HG02885 (cell line): ENCODE results near the gene WDR35.

Source experiments
- ATAC-seq: cut with Tn5 transposase; IDR thresholded peaks from one replicate; pipeline ENCODE4 v1.9.1; 2021; ENCODE audit warnings: mild to moderate bottlenecking; ENCODE audit not compliant: unreplicated experiment, poor library complexity

The WDR35 gene

DNA sequence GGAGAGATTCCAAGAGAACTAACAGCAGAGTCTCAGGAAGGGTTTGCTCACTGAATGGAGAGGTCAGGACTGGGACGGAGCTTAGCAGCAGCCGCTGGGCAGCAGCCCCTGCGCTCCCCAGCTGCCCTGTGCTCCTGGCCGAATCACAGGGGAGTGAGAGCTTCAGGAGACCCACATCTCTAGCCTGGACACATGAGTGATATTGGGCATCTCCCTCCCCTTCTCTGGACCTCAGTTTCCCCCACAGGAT is 22.1 kb upstream of the WDR35 start:
- ATAC-seq, result no peak

DNA sequence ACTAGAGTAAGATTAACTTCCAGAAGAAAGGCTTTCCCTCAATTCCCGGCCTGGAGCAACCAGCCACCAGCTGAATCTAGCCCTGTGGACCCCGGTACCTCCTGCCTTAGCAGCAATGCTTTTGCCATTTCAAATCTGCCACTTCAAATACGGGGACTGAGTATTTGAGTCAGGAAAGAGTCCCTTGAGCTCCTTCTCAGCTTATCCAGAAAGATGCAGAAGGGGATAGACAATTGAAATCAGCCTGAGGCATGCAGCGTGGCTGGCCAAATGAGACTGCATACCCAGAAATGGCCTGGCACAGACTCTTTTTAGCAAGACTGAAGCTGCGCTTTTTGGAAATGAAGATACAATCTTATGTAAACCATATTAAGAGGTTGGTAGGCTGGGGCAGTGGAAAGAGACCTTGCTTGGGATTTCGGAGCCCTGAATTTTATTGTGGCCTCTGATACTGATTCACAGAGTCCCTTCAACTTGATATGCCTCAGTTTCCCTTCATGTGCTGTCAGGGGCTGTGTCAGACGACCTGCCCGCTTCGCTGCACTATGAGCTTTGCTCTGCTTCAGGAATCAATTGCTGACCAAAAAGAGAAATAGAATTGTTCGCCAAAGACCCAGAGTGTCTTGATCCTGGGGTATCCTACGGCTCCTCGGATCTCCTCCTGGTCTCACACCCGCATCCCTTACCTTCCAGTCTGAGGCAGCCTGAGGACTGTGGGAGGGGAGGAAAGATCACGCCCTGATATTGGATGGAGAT is 21.5 kb upstream of the WDR35 start:
- no peak for ATAC-seq

DNA sequence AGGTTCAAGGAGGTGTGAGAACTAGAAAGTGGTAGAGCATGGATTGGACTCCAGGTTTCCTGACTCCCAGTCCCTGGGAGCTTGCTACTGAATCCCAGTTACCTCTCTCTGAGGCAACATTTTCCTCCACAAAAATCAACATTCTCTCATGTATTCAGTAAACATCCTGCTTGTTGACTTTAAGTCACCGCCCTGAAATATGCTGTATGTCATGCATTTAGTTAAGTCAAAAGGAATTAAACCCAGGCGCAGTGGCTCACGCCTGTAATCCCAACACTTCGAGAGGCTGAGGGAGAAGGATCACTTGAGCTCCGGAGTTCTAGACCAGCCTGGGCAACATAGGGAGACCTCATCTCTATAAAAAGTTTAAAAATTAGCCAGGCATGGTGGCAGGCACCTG is 18.8 kb upstream of the WDR35 start:
- no peak for ATAC-seq

DNA sequence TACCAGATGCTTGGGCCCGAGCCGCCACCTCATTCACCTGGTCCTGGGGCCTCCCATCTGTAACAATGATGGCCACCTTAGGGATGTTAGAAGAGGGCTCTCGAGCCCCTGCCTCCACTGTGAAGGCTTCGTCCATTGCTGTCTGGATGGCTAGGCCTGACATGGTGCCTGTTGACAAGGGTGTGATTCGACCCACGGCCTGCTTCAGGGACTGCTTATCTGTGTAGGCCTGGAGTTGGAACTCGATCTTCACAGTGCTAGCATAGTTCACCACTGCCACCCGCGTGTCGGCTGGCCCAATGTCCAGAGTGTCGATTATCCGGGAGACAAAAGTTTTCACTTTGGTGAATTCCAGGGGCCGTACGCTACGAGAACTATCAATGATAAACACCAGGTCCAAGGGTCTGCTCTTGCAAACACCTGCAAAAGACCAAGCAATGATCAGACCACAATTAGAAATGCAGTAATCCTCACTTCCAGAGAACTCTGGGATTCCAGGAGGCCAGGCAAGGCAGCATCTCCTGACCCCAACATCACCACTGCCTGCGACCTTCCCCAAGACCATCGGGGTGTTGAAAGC is 16.1 kb upstream of the WDR35 start:
- ATAC-seq, result no peak

DNA sequence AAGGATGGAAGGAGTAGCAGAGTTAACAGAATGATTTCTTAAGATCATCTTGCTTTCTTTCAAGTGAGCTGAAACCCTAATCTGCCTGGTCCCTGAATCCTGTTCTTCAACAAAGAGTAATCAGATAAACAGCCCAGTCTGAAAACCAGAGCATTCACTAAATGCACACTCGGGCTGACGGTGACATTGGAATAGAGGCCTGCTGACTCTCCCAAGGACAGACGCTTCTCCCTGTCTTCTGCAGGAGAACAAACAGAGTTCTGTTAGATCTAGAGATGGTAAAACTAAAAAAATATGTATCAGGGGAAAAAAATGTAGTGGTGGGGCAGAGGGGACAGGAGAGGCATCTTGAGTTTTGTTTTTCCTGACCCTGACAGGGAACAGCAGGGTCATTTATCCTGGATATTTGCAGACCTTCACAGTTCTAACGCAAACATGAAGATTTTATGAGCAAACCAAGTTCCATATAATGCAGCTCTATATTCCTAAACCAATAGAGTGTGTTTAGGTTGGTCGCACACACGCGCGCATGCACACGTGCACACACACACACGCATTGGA is 15.2 kb upstream of the WDR35 start:
- ATAC-seq, result no peak

DNA sequence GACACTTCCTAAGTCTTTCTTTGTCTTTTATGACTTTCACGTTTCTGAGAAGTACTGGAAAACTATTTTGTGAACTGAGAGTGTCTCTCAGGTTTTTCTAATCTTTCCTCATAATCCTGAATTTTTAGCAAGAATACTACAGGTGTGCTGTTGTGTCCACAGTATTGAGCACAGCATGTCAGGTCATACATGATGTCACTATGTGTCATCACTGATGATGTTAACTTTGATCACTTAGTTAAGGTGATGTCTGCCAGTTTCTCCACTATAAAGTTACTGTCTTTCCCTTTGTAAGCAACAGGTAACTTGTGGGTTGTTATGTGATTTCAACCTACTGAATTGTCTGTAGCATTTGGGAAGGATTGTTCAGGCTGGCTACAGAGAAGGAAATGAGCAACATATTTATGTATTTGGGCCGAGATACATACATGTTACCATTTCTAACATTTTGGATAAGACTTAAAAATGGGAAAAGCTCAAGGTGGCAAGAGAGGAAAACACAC is 11.5 kb upstream of the WDR35 start:
- no peak for ATAC-seq

DNA sequence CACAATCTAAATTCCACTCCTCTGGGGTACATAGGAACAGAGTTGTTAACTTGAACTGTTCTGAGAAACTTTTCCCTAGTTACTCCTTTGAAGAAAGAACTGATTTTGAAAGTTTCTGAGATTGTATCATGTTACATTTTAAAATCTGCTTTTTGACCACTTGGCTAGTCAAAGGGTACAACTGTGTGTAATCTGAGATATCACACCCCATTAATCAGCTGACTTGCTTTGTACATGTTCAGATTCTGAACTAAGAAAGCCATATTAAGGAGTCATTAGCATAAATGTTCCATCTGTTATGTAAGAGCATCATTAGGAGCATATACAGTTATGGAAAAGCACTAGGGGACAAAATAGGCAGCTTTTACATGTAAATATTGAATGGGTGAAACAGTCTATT is 3.8 kb upstream of the WDR35 start:
- ATAC-seq, result no peak

DNA sequence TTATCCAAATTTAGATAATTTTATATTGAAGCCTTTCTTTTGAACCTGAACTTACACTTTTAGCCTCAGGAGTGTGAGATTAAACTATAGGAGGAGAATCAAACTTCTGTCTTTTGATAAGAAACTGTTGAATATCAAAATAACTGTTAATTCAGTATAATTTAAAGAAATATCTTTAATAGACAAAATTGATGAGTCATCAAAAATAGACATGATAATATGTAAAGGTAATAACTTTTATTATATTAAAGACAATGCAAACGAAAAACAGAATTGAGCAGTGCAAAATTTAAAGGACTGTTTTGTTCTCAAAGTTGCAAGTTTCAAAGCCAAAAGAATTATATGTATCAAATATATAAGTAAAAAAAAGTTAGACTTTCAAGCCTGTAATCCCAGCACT is 2.0 kb upstream of the WDR35 start:
- ATAC-seq, result no peak

DNA sequence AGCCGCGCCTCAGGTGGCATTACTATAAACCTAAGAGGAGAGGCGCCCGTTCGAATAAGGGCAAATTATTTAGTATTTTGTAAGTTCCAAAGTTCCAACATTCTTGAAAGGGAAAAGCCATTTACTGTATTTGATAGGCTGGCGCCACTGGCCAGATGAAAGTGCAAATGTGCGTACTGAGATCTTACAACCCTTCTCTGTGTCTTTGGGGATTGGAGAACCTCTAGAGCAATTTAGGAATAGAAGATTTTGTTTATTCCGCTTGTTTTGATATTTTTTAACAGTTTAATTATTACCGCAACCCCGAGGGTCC is 467 bp upstream of the WDR35 start:
- ATAC-seq, result no peak

DNA sequence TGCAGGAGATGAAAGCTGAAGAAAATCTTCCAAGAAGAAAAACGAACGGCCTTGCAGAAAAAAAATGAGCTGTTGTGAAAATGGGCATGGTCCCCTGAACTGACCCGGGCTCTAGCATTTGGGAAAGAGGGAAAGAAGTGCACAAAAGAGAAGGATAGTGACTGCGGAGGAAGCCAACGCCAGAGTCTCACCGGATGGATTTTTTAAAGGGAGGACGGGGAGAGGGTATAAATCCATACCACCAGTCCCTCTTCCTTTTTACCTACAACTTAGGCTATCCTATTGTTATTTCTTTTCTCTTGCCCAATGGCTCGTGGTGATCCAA is 601 bp downstream of the WDR35 start:
- ATAC-seq, result no peak

DNA sequence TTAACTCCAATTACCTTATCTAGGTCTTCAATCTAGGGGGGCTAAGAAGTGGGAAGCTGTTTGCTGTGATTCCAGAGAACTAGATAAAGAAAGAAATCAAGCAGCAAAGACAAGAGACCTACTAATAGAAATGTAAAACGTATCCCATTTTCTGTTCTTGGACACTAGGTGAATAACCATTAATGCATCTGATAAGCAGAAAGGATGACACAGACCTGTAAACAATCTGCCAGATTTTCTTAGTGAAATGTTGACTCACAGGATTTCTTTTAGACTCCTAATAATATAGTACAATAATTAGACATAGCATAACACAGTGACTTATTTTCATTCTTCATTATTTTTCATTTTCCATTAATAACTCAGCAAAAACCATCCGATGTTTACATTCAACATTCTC is 1.3 kb downstream of the WDR35 start:
- no peak for ATAC-seq

DNA sequence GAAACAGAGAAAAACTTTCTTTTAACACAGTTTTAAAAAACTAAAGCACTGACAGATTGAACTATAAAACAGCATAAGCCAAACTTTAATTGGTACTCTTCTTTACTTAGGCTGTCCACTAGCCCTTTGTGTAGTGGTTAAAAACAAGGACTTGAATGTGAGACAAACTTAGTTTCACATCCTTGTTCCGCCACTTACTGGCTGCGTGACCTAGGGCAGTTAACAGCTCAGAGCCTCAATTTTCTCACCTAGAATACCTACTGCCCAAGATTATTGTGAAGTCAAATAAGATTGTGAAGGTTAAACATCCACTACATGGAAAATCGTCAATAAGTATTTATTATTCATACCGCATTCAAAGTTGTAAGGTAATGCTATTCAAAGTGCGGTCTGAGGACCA is 2.0 kb downstream of the WDR35 start:
- peak; percentile 67 for ATAC-seq

DNA sequence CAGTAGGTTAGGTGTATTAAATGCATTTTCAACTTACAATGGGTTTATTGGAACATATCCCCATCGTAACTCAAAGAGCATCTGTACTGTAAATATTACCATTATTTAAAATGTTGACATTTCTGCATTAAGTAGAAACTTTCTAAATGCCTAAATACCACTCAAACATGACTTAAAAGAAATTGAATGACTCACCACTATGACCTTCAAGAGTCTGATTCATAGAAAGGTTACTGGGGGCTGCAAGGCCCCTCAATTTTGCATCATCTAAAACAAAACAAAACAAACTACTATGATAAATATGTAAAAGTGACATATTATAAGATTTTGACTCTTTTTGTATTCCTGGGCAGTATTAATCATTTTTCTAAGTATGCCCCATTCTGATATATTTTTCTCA is 7.6 kb downstream of the WDR35 start:
- no peak for ATAC-seq

DNA sequence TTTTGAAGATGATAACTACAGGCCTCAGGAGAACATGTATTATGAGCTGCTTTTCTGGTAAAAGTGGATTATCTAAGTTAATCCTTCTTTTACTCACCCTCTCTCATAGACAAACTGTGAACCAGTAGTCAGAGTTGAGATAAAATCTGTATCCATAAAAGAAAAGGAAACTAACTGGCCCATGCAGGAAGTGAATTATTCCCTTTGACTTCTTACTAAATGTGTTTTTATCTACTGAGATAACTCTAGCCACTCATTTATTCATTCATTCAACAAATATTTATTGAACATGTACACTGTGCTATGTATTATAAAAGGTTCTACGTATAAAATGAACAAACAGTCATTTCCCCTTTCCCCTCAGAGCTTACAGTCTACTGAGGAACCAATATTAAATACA is 10.0 kb downstream of the WDR35 start:
- ATAC-seq, result no peak

DNA sequence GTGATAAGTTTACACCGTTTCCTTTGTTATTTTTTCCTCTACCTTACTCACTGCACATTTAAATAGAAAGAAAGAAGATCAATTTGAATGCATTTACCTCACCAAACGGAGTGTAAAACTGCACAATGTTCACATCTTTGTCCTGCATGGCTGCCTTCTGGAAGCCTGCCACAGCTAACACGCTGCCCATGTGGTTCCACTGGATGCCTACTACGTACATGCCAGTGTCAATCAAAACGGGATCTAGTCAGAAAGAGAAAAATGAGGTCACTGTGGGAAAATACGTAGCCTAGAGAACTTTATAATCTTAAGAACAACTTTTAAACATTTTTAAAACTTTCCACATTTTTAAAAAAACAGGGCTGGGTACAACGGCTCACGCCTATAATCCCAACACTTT is 16.4 kb downstream of the WDR35 start:
- ATAC-seq, result no peak

DNA sequence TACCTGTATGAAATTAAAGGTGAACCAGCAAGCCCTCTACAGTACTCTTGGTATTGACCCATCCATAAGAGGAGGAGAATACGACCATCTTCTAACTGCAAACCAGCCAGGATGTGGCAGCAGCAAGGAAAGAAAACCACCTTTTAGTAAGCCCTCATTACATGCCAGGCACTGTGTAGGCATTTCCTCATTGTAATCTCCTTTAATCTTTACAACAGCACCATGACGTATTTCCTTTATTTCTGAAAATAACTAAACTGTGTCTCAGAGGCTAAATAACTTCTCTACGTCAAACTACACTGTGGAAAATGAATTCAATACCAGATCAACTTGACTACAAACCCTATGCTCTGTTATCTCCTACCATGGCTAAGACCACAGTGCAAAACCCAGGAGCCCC is 18.2 kb downstream of the WDR35 start:
- no peak for ATAC-seq

DNA sequence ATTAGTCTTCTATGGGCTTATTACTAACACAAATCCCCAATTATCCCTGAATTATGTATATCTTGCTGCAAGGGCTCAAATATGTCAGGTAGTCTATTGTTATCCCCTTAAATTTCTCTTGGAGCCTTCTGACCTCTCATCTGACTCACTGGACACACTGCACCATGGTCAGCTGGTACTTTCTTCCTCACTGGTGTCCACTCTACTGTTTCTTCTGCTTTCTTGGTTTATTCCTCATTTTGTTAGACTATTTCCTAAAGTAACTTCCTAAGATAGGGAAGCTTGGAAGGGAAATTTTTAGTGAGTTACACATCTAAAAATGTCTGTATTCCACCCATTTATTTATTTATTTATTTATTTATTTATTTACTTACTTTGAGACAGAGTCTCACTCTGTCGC is 26.5 kb downstream of the WDR35 start:
- ATAC-seq, result no peak

DNA sequence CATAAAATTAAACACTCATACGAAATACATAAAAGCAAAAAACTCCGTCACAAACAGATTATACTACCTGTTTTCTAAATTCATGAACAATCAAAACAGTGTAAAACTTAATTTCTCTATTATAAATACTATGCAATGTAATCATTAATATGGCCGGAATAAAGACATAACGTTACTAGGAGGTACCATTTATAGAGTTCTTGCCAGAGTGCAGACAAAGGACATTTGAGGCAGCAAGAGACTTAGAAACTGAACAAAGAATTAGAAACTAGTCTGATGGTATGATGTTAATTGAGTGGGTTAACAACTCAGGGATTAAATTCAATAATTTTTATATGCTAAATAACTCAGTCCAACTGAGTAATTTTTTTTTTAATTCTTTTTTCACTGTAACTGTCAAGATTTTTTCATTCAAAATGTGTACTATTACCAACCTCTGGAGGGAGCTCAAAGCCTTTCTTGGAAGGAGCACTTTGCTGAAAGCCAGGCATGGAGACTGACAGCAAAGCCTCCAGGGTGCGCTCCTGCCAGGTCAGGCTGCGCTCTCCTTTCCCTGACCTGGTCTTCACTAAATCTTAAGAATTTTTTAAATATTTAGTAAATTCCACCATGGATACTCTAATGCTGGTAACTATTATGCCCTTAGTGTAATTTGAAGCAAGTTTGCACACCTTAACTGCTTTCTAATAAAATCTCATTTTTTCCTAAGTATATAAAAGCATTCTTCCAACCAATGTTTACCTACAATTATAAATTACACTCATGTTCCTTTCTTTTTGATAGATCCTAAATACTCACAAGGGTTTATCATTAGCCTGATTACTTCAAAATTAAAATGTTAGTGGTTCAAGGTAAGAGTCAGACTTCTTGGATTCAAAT is 34.1 kb downstream of the WDR35 start:
- ATAC-seq, result peak; percentile 81

DNA sequence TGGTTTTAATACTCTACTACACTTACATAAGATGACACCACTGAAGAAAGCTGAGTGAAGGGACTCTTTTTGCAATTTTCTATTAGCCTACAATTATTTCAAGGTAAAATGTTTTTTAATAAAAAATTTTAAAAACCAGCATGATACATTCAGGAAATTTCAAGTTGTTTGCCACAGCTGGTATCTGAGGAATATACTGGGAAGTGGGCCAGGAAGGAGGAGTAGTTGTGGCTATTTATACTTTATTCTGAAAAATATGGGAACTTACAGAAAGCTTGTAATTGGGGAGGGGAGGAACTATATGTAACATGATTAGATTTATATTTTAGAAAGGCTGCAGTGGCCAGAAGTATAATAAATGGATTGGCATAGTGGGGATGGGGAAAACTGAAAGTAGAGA is 40.8 kb downstream of the WDR35 start:
- no peak for ATAC-seq

DNA sequence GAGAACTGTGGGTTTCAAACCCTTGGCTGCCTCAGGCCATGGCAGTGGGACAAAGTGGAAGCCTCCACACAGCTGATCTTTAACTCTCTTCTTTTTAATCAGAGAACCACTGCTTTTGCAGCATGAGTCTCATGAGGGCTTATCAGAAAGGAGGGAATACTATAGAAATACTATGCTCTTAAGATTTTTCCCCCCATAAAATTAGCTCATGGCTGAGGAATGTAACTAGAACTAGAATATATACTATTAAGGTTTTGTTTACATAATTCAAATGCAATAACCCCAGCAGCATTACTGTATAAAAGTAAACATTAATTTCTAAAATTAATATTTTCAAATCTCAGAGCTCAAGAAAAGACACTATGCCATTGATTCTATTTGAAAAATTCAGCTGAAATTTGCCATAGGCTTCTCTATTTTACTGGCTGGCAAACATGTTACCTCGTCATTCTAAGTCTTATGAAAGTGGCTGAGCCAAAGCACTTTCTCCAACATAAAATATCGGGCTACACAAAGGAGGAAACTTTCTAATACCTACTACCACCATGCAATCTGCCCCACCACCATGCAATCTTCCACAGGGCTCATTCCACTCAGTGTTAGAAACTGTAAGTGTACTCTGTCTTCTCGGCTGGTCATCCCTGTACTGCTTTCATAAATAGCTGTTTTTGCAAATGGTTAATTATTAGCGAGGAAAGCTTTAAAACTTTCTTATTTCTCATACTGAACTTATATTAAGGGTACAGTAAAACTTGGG is 42.5 kb downstream of the WDR35 start:
- ATAC-seq, result no peak
